K562 (cell line): ENCODE measurements around the gene NOTCH1. TPM values are rescaled to one million over a fixed set of nuclear protein-coding genes. Genes with fewer than 3 reads are reported as not detected.

ENCODE experiments used
- ATF7 ChIP-seq: fragments of 450-650 bp; IDR thresholded peaks from 2 replicates; pipeline ENCODE4 v1.7.1; 2014; ENCODE audit warnings: mild to moderate bottlenecking, moderate library complexity
- MEF2D ChIP-seq: conservative IDR thresholded peaks from 2 replicates; pipeline ENCODE4 v1.6.1; 2016; ENCODE audit warnings: low read depth, missing genetic modification characterization, missing compliant biosample characterization
- PCBP1 ChIP-seq: fragments of 200-400 bp; formaldehyde crosslinking; IDR thresholded peaks from 2 replicates; pipeline ENCODE4 v1.6.1; 2018; ENCODE audit warnings: mild to moderate bottlenecking, low read depth, low read length; ENCODE audit not compliant: poor library complexity, severe bottlenecking
- POLR2B ChIP-seq: fragments of 450-650 bp; IDR thresholded peaks from 2 replicates; pipeline ENCODE4 v1.6.1; 2018; ENCODE audit warnings: low read depth; ENCODE audit not compliant: partially characterized antibody
- RFX1 ChIP-seq: fragments of 450-650 bp; IDR thresholded peaks from 2 replicates; pipeline ENCODE4 v1.6.1; 2016; ENCODE audit warnings: mild to moderate bottlenecking, moderate library complexity
- ZNF23 ChIP-seq: fragments of 250-450 bp; sonication (Bioruptor Pico); IDR thresholded peaks from 2 replicates; pipeline ENCODE4 v1.4.0; 2020; ENCODE audit warnings: mild to moderate bottlenecking
- polyA plus RNA-seq, 8 experiments: library from polyadenylated mRNA; depleted of rRNA in 4 of 8; stranded (reverse) in 5 of 8; unstranded in 3 of 8; fragments of >200 nt; fragmentation: Nextera tagmentation in 2 of 8; fragmentation: Illumina TruSeq in 1 of 8; extraction: Ambion mirVana in 2 of 8; extraction: Trizol in 1 of 8; gene quantifications; 2 replicates each; pipeline versions ENCODE4 v1.2.1 to v1.2.3, GENCODE V29; 2011 to 2014; ENCODE audit warnings: inconsistent platforms in 1 of 8, missing spikeins in 1 of 8
- total RNA-seq, 7 experiments: library from RNA; depleted of rRNA in 6 of 7; stranded (reverse); fragments of >200 nt in 6 of 7; fragmentation: Illumina TruSeq in 2 of 7; extraction: Trizol in 2 of 7; gene quantifications; 2 replicates each; pipeline versions ENCODE4 v1.2.1 to v1.2.3, GENCODE V29; 2011 to 2021; ENCODE audit warnings: low replicate concordance in 1 of 7
- TF ChIP-seq, protein P1 (sequence below): fragments of 450-650 bp; IDR thresholded peaks from 2 replicates; pipeline ENCODE4 v1.6.1; 2016; ENCODE audit warnings: antibody characterized with exemption
- TF ChIP-seq, protein P2 (sequence below): fragments of 250-450 bp; sonication (Bioruptor Pico); IDR thresholded peaks from 2 replicates; pipeline ENCODE4 v1.9.0; 2021; ENCODE audit warnings: mild to moderate bottlenecking
- TF ChIP-seq, protein P3 (sequence below): fragments of 250-450 bp; sonication (Bioruptor Pico); IDR thresholded peaks from 2 replicates; pipeline ENCODE4 v1.5.0; 2022; ENCODE audit warnings: mild to moderate bottlenecking

The NOTCH1 gene
- total and polyA plus RNA-seq, 9 of the 15 experiments (the other 6 are each of a cell fraction or from before 2014, with no cell fraction given), result 0.03 to 31.4 (median 2.3) TPM

DNA sequence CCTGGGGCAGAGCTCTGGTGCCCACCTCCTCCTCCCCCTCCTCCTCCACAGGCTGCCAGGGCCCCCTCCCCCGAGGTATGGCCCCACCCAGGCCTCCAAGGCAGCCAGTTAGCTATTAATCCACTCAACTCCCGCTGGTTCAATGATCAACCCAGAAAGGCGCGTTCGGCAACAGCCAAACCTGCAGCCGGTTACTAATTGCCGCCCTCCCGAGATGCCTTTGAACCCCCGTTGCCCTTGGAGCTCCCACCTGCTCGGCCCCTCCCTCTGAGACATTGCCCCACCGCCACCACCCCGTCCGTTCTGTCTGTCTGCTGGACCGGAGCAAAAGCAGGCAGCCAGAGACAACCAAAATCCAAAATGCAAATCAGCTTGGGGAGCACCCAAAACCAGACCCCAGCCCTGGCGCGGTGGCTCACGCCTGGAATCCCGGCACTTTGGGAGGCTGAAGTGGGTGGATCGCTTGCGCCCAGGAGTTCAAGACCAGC, 25.8 kb downstream of the NOTCH1 start (continued):
- TF ChIP-seq, protein P1, sequence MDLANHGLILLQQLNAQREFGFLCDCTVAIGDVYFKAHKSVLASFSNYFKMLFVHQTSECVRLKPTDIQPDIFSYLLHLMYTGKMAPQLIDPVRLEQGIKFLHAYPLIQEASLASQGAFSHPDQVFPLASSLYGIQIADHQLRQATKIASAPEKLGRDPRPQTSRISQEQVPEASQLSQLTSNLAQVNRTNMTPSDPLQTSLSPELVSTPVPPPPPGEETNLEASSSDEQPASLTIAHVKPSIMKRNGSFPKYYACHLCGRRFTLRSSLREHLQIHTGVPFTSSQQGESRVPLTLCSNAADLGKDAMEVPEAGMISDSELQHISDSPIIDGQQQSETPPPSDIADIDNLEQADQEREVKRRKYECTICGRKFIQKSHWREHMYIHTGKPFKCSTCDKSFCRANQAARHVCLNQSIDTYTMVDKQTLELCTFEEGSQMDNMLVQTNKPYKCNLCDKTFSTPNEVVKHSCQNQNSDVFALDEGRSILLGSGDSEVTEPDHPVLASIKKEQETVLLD, result no peak
- TF ChIP-seq ZNF23 (CRISPR knock-in tag), result no peak
- TF ChIP-seq, protein P2, sequence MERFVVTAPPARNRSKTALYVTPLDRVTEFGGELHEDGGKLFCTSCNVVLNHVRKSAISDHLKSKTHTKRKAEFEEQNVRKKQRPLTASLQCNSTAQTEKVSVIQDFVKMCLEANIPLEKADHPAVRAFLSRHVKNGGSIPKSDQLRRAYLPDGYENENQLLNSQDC (CRISPR knock-in tag), result no peak
- TF ChIP-seq, protein P3, sequence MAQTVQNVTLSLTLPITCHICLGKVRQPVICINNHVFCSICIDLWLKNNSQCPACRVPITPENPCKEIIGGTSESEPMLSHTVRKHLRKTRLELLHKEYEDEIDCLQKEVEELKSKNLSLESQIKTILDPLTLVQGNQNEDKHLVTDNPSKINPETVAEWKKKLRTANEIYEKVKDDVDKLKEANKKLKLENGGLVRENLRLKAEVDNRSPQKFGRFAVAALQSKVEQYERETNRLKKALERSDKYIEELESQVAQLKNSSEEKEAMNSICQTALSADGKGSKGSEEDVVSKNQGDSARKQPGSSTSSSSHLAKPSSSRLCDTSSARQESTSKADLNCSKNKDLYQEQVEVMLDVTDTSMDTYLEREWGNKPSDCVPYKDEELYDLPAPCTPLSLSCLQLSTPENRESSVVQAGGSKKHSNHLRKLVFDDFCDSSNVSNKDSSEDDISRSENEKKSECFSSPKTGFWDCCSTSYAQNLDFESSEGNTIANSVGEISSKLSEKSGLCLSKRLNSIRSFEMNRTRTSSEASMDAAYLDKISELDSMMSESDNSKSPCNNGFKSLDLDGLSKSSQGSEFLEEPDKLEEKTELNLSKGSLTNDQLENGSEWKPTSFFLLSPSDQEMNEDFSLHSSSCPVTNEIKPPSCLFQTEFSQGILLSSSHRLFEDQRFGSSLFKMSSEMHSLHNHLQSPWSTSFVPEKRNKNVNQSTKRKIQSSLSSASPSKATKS (CRISPR knock-in tag), result no peak
- TF ChIP-seq RFX1, result no peak
- no peak for TF ChIP-seq POLR2B
- TF ChIP-seq PCBP1, result no peak
- no peak for TF ChIP-seq ATF7
- TF ChIP-seq MEF2D, result no peak
